GM12865 (cell line): Measurements from ENCODE around the gene PCDHGA4.
"Not testable (repeated sequence)": the region's sequence is repeated elsewhere in the genome, so short reads cannot be mapped to it uniquely, and the experiment has no call there.

ENCODE experiments used
- DNase-seq: peaks from one replicate; pipeline ENCODE4 v3.0.0; 2010; ENCODE audit warnings: low read depth
- H3K4me3 ChIP-seq: 2 replicates; pipeline ENCODE4 v1.5.1; 2011; ENCODE audit warnings: mild to moderate bottlenecking, low read depth, low read length, control low read depth
- CTCF ChIP-seq: IDR thresholded peaks from 2 replicates; pipeline ENCODE4 v1.5.1; 2011; ENCODE audit warnings: low read length, control low read depth, low read depth, inconsistent platforms; ENCODE audit not compliant: insufficient read depth; ENCODE audit errors: missing control alignments

Gene PCDHGA4

GRCh38 chr5:141342773-141343172 lies 12.0 kb upstream of the PCDHGA4 start:
- TF ChIP-seq CTCF, result no peak
- no peak overlapping the region for H3K4me3 ChIP-seq
- no peak for DNase-seq

- TF ChIP-seq CTCF, result no peak
- peak; percentile 21 for DNase-seq
- H3K4me3 ChIP-seq, result no peak within 1 kb of the TSS
These were observed 11.4 kb upstream of the PCDHGA4 start, which contains the start of gene PCDHGA3 for GRCh38 chr5:141343242-141343952. Gene PCDHGA3 (plus strand): TSS chr5:141343829. CDS start chr5:141344034, 205 bp downstream.

- DNase-seq, result no peak
- H3K4me3 ChIP-seq, result no peak overlapping the region
- TF ChIP-seq CTCF, result no peak
These were observed 10.8 kb upstream of the PCDHGA4 start for GRCh38 chr5:141343953-141344463.

GRCh38 chr5:141345327-141345726 lies 9.5 kb upstream of the PCDHGA4 start:
- no peak overlapping the region for H3K4me3 ChIP-seq
- DNase-seq, result no peak
- TF ChIP-seq CTCF, result no peak

GRCh38 chr5:141346017-141346416 lies 8.8 kb upstream of the PCDHGA4 start:
- not testable (repeated sequence) for DNase-seq

GRCh38 chr5:141349917-141350619 lies 4.8 kb upstream of the PCDHGA4 start, which contains the start of gene PCDHGB1:
Gene PCDHGB1 (plus strand): TSS chr5:141350099. CDS start chr5:141350261, 162 bp downstream.
- peak; percentile 73 for DNase-seq

More at GRCh38 chr5:141346017-141346416, 8.8 kb upstream of the PCDHGA4 start:
- not testable (repeated sequence) for H3K4me3 ChIP-seq

More at GRCh38 chr5:141349917-141350619, 4.8 kb upstream of the PCDHGA4 start, which contains the start of gene PCDHGB1:
- peak within 1 kb of the TSS; percentile 21 for H3K4me3 ChIP-seq
- peak; percentile 55 for TF ChIP-seq CTCF
